ENCODE results near the gene OR52I1.
A peak's percentile ranks its signal among the peaks of the same experiment; 100 is the strongest.

Gene OR52I1

GRCh38 chr11:4593739-4594138 is at the start of gene OR52I1:
OR52I1 (plus strand) TSS chr11:4594039; CDS start chr11:4594039, 0 bp downstream.
- no peak for DNase-seq

DNA sequence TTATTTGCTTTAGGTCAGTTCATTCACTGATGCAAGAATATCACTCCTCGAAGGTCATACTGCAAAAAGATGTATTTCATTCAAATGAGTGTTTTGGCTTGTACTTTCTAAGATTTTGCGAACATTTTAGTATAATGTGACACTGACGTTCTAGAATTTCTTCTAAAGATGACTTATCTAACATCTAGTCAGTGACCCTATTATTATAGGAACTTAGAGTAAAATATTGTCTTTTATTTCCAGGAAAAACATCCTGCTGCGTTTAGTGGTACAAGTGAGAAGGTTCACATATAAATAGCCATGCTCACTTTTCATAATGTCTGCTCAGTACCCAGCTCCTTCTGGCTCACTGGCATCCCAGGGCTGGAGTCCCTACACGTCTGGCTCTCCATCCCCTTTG is 48.9 kb upstream of the OR52I1 start, which contains the start of gene OR52M1:
OR52M1 (plus strand) TSS at position 301 of the 400 bp plus-strand sequence; CDS start at position 301, 0 bp downstream.
- no peak for DNase-seq

DNA sequence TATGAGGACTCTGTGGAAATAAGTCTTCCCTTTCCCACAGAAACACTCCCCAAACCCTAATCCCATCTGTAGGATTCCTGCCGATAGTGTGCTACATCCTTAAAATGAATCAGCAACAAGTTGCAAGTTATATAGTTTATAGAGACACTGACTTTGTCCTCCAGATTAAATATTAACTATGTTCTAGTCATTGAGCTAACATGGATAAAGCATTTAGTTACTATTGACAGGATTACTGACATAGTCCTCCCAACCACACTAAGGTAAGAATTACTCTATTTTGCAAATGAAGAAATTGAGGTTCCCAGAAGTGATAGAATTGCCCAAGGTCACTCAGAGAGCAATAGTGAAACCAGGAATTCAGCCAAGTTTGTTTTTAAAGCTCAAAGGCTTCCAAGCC is 47.0 kb upstream of the OR52I1 start:
- DNase-seq = no peak

- no peak for DNase-seq
Measured at GRCh38 chr11:4547416-4547815, 46.4 kb upstream of the OR52I1 start.

- no peak for DNase-seq
Measured at GRCh38 chr11:4551346-4551979, 42.4 kb upstream of the OR52I1 start.

- DNase-seq = no peak
Measured at GRCh38 chr11:4559527-4560440, 34.1 kb upstream of the OR52I1 start.

GRCh38 chr11:4560467-4560866 is 33.4 kb upstream of the OR52I1 start:
- DNase-seq = no peak

DNA sequence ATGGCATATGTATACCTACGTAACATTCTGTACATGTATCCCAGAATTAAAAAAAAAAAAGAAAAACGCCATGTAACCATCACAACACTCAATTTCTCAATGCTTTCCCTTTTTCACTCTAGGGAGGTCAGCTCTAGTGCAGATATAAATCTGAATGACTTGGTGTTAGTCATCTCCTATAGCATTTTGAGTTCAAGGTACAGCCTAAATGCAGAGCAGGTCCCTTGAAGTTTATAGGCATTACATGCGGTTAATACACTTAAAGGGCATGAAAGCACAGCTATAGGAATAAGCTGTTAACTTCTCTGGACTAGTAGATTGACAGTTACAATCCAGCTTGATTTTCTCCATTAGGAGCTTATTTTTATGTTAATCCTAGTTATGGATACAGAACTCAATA is 28.5 kb upstream of the OR52I1 start:
- DNase-seq = no peak

GRCh38 chr11:4569075-4569474 is 24.8 kb upstream of the OR52I1 start:
- DNase-seq = no peak

- DNase-seq = no peak
Measured at GRCh38 chr11:4576880-4577279, 17.0 kb upstream of the OR52I1 start.

- DNase-seq = no peak
Measured at GRCh38 chr11:4577761-4578160, 16.1 kb upstream of the OR52I1 start.

DNA sequence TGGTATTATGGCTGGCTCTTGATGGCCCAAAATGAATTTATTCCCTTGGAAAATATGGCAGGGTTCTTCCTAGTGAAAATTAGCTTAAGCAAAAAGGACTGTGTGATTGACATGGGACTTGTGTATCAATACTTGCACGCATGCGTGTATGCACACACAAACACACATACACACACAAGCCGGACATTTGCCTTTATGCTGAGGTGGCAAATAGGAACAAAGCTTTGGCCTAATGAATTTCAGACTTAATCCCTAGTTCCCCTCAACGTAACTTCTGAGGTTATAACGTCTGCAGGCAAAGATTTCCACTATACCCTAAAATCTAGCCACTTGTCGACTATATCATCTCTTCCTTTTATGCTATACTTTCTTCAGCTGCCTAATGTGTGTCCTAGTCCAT is 15.2 kb upstream of the OR52I1 start:
- no peak for DNase-seq

DNA sequence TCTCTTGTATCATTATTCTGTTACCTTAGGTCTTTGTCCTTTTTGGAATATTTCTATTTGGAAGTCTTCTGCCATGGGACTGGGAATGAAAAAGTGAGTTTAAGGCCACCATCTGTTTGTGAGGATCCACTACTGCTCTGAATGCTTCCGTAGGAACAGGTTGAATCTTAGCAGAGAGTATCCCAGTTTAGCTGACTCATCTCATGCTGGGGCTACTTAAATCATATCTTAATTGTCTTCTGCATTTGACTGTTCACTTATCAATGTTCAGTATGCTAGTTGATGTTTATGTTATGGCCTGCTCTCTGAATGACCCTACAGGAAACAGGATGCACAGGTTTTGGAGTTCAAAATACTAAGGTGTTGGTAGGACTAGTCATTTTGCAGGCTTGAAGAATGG is 13.7 kb upstream of the OR52I1 start:
- DNase-seq = no peak

DNA sequence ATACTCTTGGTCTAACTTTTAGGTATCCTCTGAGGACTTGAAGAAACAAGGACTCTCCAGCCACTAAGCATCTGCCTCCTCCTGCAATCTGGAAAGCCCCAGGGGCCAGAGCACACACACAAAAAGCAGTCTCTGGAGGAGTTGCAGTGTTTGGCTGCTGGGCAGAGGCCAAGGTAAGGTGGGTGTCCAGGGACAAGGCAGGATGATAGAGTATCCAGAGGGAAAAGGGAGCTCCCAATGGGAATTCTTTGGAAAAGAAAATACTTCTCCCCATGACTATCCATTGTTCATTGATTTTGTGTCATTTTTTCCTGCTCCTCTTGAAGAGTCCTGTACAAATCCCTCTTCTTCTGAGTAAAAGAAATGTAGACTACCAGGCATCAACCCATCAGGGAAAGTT is 12.4 kb upstream of the OR52I1 start, which contains the start of gene OR52I2:
OR52I2 (plus strand) TSS at position 301 of the 400 bp plus-strand sequence.
- no peak for DNase-seq

DNA sequence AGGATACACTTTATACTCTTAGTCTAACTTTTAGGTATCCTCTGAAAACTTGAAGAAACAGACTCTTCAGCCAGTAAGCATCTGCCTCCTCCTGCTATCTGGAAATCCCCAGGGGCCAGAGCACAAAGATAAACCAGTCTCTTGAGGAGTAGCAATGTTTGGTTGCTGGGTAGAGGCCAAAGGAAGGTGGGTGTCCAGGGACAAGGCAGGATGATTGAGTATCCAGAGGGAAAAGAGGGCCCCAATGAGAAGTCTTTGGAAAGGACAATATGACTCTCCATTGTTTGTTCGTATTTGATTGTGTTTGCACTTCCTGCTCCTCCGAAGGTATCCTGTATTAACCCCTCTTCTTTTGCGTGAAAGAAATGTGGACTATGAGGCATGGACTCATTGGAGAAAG is 4.8 kb upstream of the OR52I1 start:
- DNase-seq = no peak

- no peak for DNase-seq
Measured at GRCh38 chr11:4605057-4605456, 11.2 kb downstream of the OR52I1 start.

- no peak for DNase-seq
Measured at GRCh38 chr11:4606231-4607015, 12.6 kb downstream of the OR52I1 start.

GRCh38 chr11:4607096-4607495 is 13.3 kb downstream of the OR52I1 start:
- DNase-seq = no peak

- DNase-seq = peak; percentile 79
Measured at GRCh38 chr11:4607781-4608666, 14.2 kb downstream of the OR52I1 start, which contains the start of gene TRIM68. TRIM68 (minus strand) TSS chr11:4608231; CDS start chr11:4605504, 2,727 bp downstream.

DNA sequence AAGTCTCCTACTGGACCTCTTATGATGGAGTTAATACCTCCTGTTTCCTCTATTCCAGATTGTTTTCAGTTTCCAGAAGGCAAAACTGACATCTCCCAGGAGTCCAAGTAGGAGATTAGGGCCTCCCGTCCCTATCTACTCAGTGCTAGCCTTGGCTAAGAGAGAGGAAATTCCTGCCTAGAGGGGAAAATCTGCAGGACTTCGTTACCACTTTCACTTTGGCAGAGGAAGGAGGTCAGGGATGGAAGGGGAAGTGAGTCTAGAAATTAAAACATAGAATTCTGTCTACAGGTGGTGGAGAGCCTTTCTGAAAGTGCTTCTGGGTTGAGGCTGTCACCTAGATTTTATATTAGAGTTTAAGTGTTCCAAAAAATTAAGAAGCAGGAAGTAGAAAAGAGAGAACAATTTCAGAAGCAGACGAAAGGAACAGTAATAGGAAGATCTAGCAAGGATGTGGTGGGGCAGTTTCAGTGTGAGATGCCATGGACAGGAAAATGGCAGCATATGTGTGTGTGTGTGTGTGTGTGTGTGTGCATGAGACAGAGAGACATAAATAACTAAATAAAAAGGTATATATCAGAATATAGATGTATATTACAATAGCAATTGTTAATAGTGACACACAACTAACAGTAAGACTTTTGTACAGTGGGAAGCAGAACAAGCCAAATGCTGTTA is 16.6 kb downstream of the OR52I1 start:
- DNase-seq = no peak

DNA sequence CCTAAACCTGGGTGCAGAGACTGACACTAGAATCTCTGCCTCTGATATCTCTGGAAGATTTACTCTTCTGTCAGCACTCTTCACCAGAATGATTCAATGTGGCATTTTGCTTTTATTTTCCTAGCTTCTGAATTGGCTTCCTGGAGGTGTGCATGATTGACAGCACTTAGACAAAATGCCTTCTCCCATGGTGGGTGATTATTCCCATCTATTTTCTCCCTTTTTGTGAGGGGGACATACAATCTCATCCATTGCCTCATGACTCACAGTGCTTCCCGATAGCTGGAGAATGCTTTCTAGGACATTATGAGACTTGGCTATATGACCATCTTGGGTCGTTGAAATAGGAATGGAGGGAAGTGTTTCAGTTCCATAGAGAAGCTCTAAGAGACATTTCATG is 18.1 kb downstream of the OR52I1 start:
- DNase-seq = no peak

Data from NCI-H1436 treated with DMSO at 0.1 percent for 48 hours (cell line).